ENCODE measurements around the gene NLRP1.

NLRP1 gene

GRCh38 chr17:5501685-5502084, 82.6 kb downstream of the NLRP1 start:
- no peak overlapping the region for H3K27ac ChIP-seq (ENCODE audit: low read depth in 2 of 2, low read length in 2 of 2)
- peaks cover 0 to 5% of the 10 kb centered on the region in 2 donors for H3K27me3 ChIP-seq (ENCODE audit: control insufficient read depth in 2 of 2, insufficient read depth in 2 of 2, low read length in 2 of 2)
- H3K9me3 ChIP-seq (ENCODE audit: control insufficient read depth in 2 of 2, low read length in 2 of 2): no peaks in the 10 kb centered on the region
- H3K36me3 ChIP-seq (ENCODE audit: control insufficient read depth in 2 of 2, insufficient read depth in 2 of 2, low read length in 2 of 2): peaks cover 0 to 3% of the 10 kb centered on the region in 2 donors
- no peaks in the 10 kb centered on the region for H3K4me1 ChIP-seq (ENCODE audit: control insufficient read depth in 2 of 2, insufficient read depth in 2 of 2, low read length in 2 of 2)
- H3K9ac ChIP-seq (ENCODE audit: low read depth in 1 of 2, low read length in 2 of 2): no peak overlapping the region
- H3K4me3 ChIP-seq (ENCODE audit: low read length in 2 of 2): no peak overlapping the region

GRCh38 chr17:5500589-5501391, 83.5 kb downstream of the NLRP1 start:
- Histone ChIP-seq H3K27ac (ENCODE audit: low read depth in 2 of 2, low read length in 2 of 2) (peak overlapping the region in 1 of 2 donors; percentile 23), H3K27me3 (ENCODE audit: control insufficient read depth in 2 of 2, insufficient read depth in 2 of 2, low read length in 2 of 2) (peaks cover 0 to 5% of the 10 kb centered on the region in 2 donors), H3K36me3 (ENCODE audit: control insufficient read depth in 2 of 2, insufficient read depth in 2 of 2, low read length in 2 of 2) (peaks cover 0 to 3% of the 10 kb centered on the region in 2 donors), H3K9ac (ENCODE audit: low read depth in 1 of 2, low read length in 2 of 2) (peak overlapping the region; percentile 19 to 30), H3K9me3 (ENCODE audit: control insufficient read depth in 2 of 2, low read length in 2 of 2) (no peaks in the 10 kb centered on the region), H3K4me1 (ENCODE audit: control insufficient read depth in 2 of 2, insufficient read depth in 2 of 2, low read length in 2 of 2) (no peaks in the 10 kb centered on the region), H3K4me3 (ENCODE audit: low read length in 2 of 2) (peak overlapping the region; percentile 51)

- Histone ChIP-seq H3K36me3 (ENCODE audit: control insufficient read depth in 2 of 2, insufficient read depth in 2 of 2, low read length in 2 of 2) (peaks cover 0 to 2% of the 10 kb centered on the region in 2 donors), H3K9me3 (ENCODE audit: control insufficient read depth in 2 of 2, low read length in 2 of 2) (no peaks in the 10 kb centered on the region), H3K9ac (ENCODE audit: low read depth in 1 of 2, low read length in 2 of 2) (peak overlapping the region; percentile 19 to 30), H3K4me1 (ENCODE audit: control insufficient read depth in 2 of 2, insufficient read depth in 2 of 2, low read length in 2 of 2) (no peaks in the 10 kb centered on the region), H3K27me3 (ENCODE audit: control insufficient read depth in 2 of 2, insufficient read depth in 2 of 2, low read length in 2 of 2) (peaks cover 0 to 5% of the 10 kb centered on the region in 2 donors), H3K27ac (ENCODE audit: low read depth in 2 of 2, low read length in 2 of 2) (no peak overlapping the region), H3K4me3 (ENCODE audit: low read length in 2 of 2) (peak overlapping the region; percentile 51)
Measured at GRCh38 chr17:5500247-5500588, 84.1 kb downstream of the NLRP1 start.

- Histone ChIP-seq H3K27ac (ENCODE audit: low read depth in 2 of 2, low read length in 2 of 2) (no peak overlapping the region), H3K9ac (ENCODE audit: low read depth in 1 of 2, low read length in 2 of 2) (peak overlapping the region in 1 of 2 donors; percentile 6), H3K36me3 (ENCODE audit: control insufficient read depth in 2 of 2, insufficient read depth in 2 of 2, low read length in 2 of 2) (no peaks in the 10 kb centered on the region), H3K27me3 (ENCODE audit: control insufficient read depth in 2 of 2, insufficient read depth in 2 of 2, low read length in 2 of 2) (peaks cover 0 to 5% of the 10 kb centered on the region in 2 donors), H3K9me3 (ENCODE audit: control insufficient read depth in 2 of 2, low read length in 2 of 2) (no peaks in the 10 kb centered on the region), H3K4me1 (ENCODE audit: control insufficient read depth in 2 of 2, insufficient read depth in 2 of 2, low read length in 2 of 2) (no peaks in the 10 kb centered on the region), H3K4me3 (ENCODE audit: low read length in 2 of 2) (peak overlapping the region in 1 of 2 donors; percentile 51)
Measured at GRCh38 chr17:5499476-5500231, 84.7 kb downstream of the NLRP1 start.

- no peaks in the 10 kb centered on the region for H3K9me3 ChIP-seq (ENCODE audit: control insufficient read depth in 2 of 2, low read length in 2 of 2)
Measured at GRCh38 chr17:5492970-5493369, 91.3 kb downstream of the NLRP1 start.

GRCh38 chr17:5488752-5489151, 95.6 kb downstream of the NLRP1 start:
- Histone ChIP-seq H3K4me3 (ENCODE audit: low read length in 2 of 2) (no peak overlapping the region), H3K9me3 (ENCODE audit: control insufficient read depth in 2 of 2, low read length in 2 of 2) (no peaks in the 10 kb centered on the region), H3K4me1 (ENCODE audit: control insufficient read depth in 2 of 2, insufficient read depth in 2 of 2, low read length in 2 of 2) (peaks cover 15 to 17% of the 10 kb centered on the region in 2 donors), H3K36me3 (ENCODE audit: control insufficient read depth in 2 of 2, insufficient read depth in 2 of 2, low read length in 2 of 2) (peaks cover 12 to 22% of the 10 kb centered on the region in 2 donors), H3K27ac (ENCODE audit: low read depth in 2 of 2, low read length in 2 of 2) (no peak overlapping the region), H3K27me3 (ENCODE audit: control insufficient read depth in 2 of 2, insufficient read depth in 2 of 2, low read length in 2 of 2) (no peaks in the 10 kb centered on the region), H3K9ac (ENCODE audit: low read depth in 1 of 2, low read length in 2 of 2) (no peak overlapping the region)

More at GRCh38 chr17:5492970-5493369, 91.3 kb downstream of the NLRP1 start:
- Histone ChIP-seq H3K27me3 (ENCODE audit: control insufficient read depth in 2 of 2, insufficient read depth in 2 of 2, low read length in 2 of 2) (no peaks in the 10 kb centered on the region), H3K27ac (ENCODE audit: low read depth in 2 of 2, low read length in 2 of 2) (no peak overlapping the region), H3K4me1 (ENCODE audit: control insufficient read depth in 2 of 2, insufficient read depth in 2 of 2, low read length in 2 of 2) (no peaks in the 10 kb centered on the region), H3K9ac (ENCODE audit: low read depth in 1 of 2, low read length in 2 of 2) (no peak overlapping the region), H3K4me3 (ENCODE audit: low read length in 2 of 2) (no peak overlapping the region), H3K36me3 (ENCODE audit: control insufficient read depth in 2 of 2, insufficient read depth in 2 of 2, low read length in 2 of 2) (peaks cover 9 to 18% of the 10 kb centered on the region in 2 donors)

GRCh38 chr17:5486206-5487124, 97.8 kb downstream of the NLRP1 start, which contains the start of gene MIS12:
Gene MIS12, plus strand, starts transcription at chr17:5486566. Its CDS starts 2,297 bp downstream, at chr17:5488863.
- Histone ChIP-seq H3K27ac (ENCODE audit: low read depth in 2 of 2, low read length in 2 of 2) (peak within 1 kb of the TSS; percentile 100), H3K4me1 (ENCODE audit: control insufficient read depth in 2 of 2, insufficient read depth in 2 of 2, low read length in 2 of 2) (peaks cover 15 to 17% of the 10 kb centered on the region in 2 donors), H3K36me3 (ENCODE audit: control insufficient read depth in 2 of 2, insufficient read depth in 2 of 2, low read length in 2 of 2) (peaks cover 22 to 35% of the 10 kb centered on the region in 2 donors), H3K4me3 (ENCODE audit: low read length in 2 of 2) (peak within 1 kb of the TSS; percentile 92 to 99), H3K9me3 (ENCODE audit: control insufficient read depth in 2 of 2, low read length in 2 of 2) (no peaks in the 10 kb centered on the region), H3K9ac (ENCODE audit: low read depth in 1 of 2, low read length in 2 of 2) (peak within 1 kb of the TSS; percentile 96 to 99), H3K27me3 (ENCODE audit: control insufficient read depth in 2 of 2, insufficient read depth in 2 of 2, low read length in 2 of 2) (no peaks in the 10 kb centered on the region)

GRCh38 chr17:5485270-5486205, 98.8 kb downstream of the NLRP1 start, which contains the start of gene DERL2:
Gene DERL2, minus strand, starts transcription at chr17:5486178. Its CDS starts 17 bp downstream, at chr17:5486161.
- H3K27me3 ChIP-seq (ENCODE audit: control insufficient read depth in 2 of 2, insufficient read depth in 2 of 2, low read length in 2 of 2): no peaks in the 10 kb centered on the region
- H3K36me3 ChIP-seq (ENCODE audit: control insufficient read depth in 2 of 2, insufficient read depth in 2 of 2, low read length in 2 of 2): peaks cover 27 to 43% of the 10 kb centered on the region in 2 donors
- H3K27ac ChIP-seq (ENCODE audit: low read depth in 2 of 2, low read length in 2 of 2): peak within 1 kb of the TSS; percentile 100
- peaks cover 15 to 17% of the 10 kb centered on the region in 2 donors for H3K4me1 ChIP-seq (ENCODE audit: control insufficient read depth in 2 of 2, insufficient read depth in 2 of 2, low read length in 2 of 2)
- no peaks in the 10 kb centered on the region for H3K9me3 ChIP-seq (ENCODE audit: control insufficient read depth in 2 of 2, low read length in 2 of 2)
- H3K9ac ChIP-seq (ENCODE audit: low read depth in 1 of 2, low read length in 2 of 2): peak within 1 kb of the TSS; percentile 96 to 99
- peak within 1 kb of the TSS; percentile 92 to 99 for H3K4me3 ChIP-seq (ENCODE audit: low read length in 2 of 2)

- H3K4me3 ChIP-seq (ENCODE audit: low read length in 2 of 2): no peak overlapping the region
- H3K27ac ChIP-seq (ENCODE audit: low read depth in 2 of 2, low read length in 2 of 2): no peak overlapping the region
- peaks cover 53 to 64% of the 10 kb centered on the region in 2 donors for H3K36me3 ChIP-seq (ENCODE audit: control insufficient read depth in 2 of 2, insufficient read depth in 2 of 2, low read length in 2 of 2)
- H3K9ac ChIP-seq (ENCODE audit: low read depth in 1 of 2, low read length in 2 of 2): no peak overlapping the region
- no peaks in the 10 kb centered on the region for H3K27me3 ChIP-seq (ENCODE audit: control insufficient read depth in 2 of 2, insufficient read depth in 2 of 2, low read length in 2 of 2)
- H3K9me3 ChIP-seq (ENCODE audit: control insufficient read depth in 2 of 2, low read length in 2 of 2): no peaks in the 10 kb centered on the region
- peaks cover 5 to 6% of the 10 kb centered on the region in 2 donors for H3K4me1 ChIP-seq (ENCODE audit: control insufficient read depth in 2 of 2, insufficient read depth in 2 of 2, low read length in 2 of 2)
Measured at GRCh38 chr17:5481451-5481850, 102.9 kb downstream of the NLRP1 start.
